Stimulated activated CD8-positive, alpha-beta memory T cell treated with anti-CD3 and anti-CD28 coated beads, Interleukin-15, amount 100 ng/mL, for 4 hours (primary cell): ENCODE data around the gene PLEKHA7.

Source experiments
- DNase-seq, 2 donors: peaks; one replicate each; pipeline ENCODE4 v3.0.0-alpha.2; 2020; ENCODE audit warnings: low read depth in 2 of 2

Gene PLEKHA7

DNA sequence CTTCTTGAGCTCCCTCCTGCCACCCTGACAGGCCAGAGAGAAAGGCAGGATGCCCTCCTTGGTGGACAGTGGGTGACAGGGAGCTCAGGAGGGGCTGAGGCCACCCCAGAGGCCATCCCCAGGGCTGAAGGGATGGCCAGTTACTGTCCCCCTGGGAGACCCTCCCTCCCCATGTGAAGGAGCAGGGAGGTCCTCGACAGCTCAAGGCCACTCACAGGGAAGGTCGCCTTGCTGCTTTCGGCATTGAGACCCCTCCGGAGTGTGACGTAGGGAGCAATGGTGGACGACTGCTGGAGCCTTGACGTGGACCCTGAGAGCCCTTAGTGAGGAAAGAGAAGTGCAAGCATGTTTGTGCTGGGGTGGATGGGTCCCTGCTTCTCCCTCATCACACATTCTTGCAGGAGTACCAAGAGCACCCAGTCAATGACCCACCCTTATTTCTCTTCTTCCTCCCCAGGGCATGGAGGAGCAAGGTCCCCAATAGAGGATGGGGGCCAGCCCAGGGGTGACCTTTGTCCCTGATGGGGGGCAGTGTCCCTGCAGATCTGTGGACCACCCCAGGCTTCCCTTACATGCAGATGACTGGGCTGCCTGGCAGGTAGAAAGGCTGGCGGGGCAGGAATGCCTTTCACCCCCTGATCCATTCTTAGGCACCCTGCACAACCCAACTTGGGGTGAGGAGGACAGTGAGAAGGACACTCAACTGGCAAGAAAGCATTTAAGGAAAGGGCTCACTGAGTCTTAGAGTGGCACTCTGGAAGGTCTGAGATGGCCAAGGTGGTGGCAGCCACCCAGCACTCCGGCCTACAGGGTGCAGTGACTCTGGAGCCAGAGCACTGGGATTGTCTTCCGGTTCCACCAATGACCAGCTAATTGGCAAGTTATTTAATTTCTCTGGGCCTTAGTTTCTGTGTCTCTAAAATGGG is 224.4 kb downstream of the PLEKHA7 start:
- DNase-seq = no peak

DNA sequence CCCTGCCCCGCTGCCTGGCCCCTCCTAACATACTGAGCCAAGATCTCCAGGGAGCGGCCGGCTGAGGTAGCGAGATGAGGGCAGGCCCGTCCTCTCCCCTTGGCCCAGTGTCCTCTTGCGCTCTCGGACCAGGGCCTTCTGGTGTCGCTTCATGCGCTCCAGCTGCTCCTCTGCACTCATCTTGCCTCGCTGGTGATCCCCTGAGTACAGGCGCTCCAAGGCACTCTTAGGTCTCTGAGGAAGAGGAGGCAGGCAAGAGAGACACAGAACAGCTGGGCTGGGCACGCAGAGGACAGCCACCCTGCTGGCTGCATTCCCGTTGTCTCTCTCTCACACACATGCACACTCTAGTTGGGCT is 225.2 kb downstream of the PLEKHA7 start:
- no peak for DNase-seq

DNA sequence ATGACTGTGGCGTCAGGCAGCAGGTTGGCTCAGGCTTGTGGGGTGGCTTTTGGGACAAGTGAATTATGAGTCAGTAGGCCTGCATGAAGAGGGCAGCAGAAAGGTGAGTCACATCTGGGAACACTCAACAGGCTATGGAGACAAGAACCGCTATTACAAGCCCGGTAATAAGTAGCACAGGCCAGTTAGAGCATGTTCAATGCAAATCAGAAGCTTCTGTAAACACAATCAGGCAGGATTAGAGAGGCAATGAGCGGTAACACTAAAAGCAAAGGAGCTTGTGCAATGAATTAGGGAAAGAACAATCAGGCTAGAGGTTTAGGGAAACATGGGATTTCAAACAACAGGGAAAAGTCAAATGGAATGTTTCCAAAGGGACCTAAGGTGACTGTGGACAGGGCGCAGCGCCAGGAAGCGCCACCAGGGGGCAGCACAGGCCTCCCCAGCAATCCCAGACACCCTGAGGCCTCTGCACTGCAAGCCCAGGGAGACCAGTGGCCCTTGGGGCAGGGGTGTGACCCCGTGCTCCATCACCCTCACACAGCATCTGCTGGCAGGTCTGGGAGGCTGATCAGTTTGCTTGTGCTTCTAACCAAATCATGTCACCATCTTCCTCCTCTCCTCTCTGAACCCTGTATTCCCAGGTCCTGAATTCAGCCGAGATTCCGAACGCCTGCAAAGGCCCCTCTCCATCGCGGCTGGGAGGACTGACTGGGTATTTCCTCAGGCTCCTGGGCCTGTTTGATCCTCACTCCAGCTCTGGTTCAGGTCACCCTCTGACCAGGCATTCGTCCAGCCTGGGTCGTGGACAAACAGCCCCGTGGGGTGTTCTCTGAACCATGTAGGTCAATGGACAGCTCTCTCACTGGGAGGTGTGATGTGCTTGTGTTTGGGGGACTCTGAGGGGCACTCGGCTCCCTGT is 225.8 kb downstream of the PLEKHA7 start:
- DNase-seq = peak; percentile 2 to 9

DNA sequence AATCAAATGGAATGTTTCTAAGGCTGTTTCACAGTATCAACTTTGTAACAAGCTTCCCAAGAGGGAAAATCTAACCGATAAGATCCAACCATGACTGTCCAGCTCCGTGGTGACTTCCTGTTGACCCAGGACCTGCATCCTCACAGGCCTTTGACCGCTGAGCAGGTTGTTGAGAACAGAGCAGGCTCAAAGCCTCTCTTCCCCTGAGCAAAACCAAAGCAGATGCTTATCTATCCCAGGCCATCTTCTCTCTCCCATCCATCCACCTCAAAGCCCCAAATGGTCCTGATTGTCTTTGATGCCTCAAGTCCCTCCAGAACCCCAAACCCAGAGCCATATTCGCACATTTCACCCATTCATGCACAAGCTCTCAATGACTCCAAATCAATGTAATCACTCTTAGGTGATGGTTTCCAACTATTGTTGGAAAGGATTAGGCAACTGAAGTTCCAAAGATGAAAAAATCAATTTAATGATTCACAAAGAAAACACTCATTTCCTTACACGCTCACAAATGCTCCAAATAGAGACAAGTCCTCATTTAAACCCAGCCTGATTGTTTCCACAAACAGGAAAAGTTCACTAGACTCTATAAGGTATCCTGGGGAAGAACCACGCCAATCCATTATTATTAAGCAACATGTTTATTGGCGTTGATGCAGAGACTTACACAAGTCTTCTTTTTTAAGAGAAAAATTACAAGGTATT is 227.0 kb downstream of the PLEKHA7 start:
- DNase-seq = no peak

DNA sequence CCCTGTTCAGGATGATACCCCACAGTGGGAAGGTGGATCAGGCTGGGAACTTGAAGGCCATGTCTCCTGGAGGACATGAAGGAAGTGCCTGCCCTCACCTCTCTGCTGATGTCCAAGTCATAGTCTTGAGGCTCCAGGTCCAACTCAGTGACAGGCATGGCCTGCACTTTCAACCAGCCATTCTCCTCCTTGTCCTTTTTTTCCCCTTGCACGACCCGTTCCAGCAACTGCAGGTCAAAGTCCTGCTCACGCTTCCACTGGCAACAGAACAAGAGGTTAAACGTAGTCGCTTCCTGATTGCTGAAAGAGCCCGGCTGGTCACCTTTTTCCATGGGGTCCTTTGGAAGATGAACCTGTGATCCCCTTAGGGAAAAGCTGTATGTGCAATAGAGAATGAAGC is 228.1 kb downstream of the PLEKHA7 start:
- DNase-seq = no peak

DNA sequence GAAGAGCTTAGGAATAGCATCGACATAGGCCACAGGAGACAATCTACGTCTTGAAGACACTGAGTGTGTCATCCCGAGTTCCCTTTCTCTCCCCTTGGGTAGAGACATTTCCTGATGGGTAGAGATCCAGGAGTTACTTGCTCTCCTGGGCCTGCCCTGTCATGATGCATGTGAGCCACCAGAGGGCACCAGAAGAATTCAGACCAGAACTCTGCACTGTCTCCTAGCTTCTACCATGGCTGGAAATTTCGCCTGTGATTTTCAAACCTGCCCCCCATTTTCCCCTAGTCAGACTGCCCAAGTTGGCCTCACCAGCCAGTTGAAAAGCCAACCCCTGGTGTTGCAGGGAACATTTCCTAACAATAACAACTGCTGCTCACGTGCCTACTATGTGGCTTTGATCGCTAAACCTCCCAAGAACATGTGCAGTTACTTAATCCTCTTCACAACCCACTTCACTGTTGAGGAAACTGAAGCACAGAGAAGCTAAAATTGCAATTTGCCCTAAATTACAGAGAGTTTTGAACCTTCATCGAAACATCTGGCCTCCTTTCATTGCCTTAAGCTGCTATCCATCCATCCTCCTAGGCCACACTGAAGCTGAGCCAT is 228.6 kb downstream of the PLEKHA7 start:
- peak in 1 of 2 donors; percentile 23 for DNase-seq

DNA sequence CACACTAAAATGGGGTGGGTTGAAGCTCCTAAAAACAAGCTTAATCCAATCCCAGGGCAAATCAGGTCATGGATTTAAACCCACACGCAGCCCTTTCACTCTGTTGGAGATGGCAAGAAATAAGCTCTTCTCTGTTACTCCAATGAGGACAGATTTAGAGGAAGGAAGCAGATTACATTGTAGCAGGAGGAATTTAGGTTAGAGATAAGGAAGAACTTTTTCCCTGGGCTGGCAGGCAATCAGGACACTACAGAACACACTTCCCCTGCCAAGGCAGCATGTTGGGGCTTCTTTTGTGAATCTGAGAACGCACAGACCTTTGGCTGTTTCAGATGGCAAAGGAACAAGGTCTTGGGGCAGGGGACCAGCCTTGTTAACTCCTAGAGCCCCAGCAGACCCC is 229.5 kb downstream of the PLEKHA7 start:
- DNase-seq = no peak

DNA sequence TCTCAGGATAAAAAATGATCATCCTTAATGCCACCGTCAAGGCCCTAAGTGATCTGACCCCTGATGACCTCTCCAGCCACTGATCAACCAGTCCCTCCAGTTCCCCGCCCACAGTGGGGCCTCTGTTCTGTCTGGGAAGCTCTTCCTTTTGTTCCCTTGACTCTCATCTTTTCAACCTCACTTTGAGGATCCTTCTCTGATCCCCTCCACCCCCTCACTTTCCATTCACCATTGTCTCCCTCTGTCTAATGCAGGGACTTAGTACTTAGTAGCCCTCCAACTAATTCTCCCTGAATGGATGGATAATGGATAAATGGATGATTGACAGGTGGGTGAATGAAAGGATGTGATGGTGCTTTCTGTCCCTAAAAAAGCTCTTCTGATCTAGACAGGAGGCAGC is 230.1 kb downstream of the PLEKHA7 start:
- no peak for DNase-seq

DNA sequence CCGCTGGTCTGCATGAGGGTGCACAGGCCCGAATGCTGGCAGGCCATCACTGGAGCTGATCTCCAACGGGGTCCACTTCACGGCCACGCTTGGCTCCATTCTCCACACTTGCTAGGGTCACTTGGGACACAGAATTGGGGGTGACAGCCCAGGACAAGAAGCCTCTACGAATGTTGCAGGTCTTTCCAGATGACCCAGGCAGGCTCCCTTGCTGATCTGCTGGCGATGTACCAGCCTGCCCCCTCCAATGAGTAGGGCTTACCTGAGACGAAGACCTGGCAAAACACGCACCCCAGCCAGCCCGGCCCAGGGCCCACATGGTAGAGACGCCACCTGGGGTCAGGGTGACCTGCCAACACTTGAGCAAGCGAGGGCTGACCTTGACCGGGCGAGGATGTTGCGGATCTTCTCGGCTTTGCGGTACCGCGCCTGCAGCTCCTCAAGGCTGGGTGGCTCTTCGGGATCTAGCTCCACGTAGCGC is 230.9 kb downstream of the PLEKHA7 start:
- no peak for DNase-seq

DNA sequence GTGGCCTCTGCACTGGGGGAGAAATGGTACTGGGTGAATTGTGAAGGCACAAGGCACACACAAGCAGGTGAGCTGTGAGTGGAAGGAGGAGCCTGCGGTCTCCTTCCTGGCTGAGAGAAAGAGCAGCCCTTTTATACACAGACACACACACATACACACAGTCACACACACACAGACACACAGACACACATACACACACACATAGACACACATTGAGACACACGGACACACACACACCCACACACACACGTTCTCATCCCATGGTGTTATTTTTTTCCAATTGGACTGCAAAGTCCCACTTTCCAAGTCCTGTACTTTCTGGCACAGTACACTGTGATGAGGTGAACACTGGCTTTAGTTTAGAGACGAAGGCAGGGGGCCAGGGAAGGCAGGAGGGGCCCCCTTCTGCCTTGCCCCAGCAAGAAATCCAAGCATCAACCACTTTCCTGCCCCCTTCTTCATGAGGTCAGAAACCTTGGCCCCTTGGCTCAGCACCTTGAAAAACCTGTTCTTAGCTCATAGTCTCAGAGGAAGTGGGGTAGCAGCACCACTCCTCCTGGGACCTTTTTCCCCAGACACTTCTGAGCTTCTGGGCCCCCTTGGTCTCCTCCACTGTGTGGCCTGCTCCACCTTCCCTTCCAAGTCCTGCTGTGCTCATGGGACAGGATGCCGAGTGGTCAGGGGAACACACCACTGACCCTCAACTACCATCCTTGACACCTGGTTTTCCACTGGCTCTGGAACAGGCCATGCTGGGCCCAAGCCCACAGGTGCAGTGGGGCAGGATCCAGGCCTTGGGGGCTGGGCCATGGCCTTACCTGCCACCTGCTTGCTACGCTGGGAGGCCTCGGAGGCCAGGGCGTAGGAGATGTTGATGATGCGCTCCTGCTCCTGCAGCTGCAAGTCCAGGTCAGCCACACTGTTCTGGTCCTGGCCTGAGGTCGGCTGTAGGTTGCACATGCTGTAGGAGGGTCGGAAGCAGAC is 232.0 kb downstream of the PLEKHA7 start:
- DNase-seq = no peak

DNA sequence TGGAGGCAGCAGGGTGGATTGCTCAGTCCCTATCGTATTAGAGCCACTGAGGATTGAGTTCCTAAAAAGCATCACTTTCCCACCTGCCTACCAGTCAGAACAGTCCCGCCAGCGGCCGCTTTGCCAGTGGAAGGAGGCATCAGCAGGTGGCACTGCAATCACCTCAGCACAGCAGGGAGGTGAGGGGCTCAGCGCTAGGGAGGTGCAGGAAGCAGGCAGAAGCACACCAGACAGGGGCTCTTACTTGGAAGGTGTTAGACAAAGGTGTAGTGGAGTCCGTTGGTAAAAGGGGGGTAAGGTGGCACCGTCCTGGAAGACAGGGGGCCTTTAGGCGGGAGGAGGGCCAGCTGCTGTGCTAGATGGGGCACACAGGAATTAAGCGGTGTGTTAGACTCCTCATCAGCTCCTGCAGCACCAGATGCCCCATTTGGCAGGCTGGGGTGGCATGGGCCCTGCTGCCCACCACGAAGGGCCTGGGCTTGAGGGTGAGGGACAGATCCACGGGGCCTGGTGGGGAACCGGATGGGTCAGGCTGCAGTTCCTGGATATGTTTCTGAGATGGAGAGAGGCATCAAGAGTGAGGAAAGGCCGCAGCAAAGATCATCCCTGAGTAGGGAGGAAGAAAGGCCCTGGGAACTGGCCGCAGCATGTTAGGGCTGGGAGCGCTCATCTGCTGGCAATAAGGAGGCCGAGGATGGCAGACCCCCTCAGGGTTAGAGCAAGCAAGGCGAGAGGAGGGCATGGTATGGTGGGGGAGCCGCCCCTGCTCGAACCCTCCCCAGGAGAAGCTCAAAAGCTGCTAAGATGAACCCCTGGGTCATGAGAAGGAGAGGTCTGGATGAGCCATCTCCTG is 233.3 kb downstream of the PLEKHA7 start:
- DNase-seq = no peak

DNA sequence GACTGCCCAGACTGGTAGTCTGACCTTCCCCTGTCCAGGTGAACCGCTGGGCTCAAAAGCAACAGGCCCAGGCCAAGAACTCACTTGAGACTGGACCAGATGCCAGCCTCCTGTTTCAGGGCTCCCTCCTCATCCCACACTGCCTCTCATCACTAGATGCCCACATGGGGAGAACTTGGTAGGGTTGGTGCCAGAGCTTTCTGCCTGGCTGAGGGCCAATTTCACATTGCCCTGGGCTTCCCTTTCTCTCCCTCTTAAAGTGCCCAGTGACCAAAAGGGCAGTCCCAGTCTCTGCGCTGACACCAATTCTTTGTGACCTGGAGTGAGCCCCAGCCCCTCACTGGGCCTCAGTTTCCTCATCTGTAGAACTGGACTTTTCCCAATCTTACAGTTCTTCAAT is 234.1 kb downstream of the PLEKHA7 start:
- no peak for DNase-seq

DNA sequence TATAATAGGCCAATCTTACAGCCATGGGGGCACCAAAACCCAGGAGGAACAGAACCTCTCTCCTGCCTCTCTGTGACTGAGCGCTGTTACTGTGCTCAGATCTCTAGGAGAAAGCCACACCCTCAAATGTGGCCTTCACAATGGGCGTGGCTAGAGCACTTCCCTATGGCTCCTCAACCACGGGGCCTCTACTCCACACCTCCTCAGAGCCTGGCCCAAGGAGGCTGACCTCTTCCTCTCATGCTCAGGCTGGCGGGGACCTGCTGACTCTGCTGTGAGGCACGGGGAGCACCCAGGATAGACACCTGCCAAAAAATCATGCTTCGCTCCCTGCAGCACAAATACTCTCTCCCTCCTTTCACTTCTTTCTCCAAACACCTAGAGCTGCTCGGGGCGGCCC is 234.8 kb downstream of the PLEKHA7 start:
- no peak for DNase-seq

DNA sequence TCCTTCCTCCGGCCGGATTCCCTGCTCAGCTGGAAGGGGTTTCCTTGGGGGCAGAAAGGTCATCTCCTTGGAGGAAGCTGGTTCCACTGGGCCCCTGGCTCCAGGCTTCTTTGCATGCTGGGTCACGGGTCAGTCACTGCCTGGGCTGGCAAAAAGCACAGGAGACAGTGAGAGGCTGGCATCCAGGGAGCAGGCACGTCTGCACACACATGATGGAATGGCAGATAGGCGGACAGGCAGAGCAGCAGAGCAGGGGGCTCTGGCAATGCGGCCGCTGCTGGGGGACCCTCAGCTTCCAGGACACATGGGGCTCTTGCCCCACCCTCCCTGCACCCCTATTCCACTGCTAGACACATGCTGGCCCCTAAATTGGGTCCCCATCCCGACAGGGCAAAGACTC is 235.3 kb downstream of the PLEKHA7 start:
- DNase-seq = no peak

DNA sequence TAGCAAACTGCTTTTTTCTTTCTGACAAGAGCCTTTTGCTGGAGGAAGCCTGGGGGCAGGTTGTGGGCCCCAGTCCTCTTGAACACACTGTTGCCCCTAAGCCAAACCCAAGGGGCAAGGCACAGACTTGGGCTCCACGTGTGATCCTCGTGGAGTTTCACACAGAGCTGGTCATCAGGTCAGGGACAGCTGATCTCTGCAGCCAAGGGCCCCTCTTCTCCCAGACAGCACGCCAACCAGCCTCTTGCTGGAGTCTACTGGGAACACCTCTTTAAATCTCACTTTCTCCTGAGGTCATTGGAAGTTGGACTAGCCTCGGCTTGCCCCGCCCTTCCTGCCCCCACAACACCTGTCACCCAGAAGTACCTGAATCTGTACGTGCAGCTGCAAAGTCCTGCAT is 235.9 kb downstream of the PLEKHA7 start:
- no peak for DNase-seq

DNA sequence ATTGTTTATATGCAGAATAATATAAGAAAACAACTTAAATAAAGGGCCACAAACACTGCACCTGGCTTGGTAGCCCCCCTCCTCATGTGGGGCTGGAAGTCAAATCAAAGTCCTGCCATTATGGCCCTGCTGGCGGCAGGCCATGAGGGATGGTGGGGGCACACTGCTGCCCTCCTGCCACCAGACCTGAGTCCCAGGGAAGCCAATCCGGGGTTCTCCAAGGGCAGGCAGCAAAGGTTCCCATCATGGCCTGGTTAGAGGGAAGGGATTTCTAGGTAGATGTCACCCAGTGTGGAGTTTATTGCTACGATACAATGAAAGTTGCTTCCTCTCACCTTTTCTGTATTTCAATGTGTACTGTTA is 236.6 kb downstream of the PLEKHA7 start:
- no peak for DNase-seq

DNA sequence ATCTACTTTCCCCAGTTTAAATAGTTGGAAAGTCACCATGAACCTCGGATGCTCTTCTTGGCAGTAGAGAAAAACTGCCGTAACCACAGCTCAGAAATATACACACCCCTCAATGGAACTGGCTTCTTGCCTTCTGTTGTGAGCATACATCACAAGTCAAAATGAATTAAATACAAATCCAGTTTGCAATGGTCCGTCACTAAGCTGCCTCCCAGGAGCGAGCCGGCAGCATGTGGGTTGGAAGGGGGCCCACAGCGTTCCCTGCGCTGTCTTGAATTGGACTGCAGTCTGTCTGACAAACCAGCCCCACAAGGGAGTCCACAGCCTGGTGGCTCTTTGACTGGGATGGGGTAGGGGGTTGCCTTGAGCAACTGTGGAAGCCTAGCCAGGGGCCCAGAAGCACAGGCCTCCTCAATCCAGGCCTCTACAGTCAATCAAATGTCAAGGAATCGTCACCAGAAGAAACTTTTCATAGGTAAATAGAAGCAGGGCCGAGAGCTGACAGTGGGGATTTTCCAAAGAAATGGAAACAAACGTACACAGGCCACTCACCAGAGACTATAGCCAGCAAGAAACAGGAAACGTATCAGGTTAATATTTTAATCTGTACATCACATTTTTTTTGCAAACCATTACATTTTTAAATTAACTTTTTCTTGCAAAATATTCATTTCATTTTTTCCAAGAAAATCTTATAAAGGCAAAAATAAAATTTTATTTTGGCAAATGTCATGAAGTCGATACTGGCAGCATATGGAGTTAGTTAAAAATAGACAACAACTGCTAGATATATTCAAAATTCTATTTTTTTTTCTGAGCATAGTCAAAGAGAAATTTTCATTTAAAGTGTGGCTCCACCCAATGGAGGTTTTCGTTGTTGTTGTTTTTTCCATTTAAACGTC is 237.3 kb downstream of the PLEKHA7 start:
- no peak for DNase-seq

DNA sequence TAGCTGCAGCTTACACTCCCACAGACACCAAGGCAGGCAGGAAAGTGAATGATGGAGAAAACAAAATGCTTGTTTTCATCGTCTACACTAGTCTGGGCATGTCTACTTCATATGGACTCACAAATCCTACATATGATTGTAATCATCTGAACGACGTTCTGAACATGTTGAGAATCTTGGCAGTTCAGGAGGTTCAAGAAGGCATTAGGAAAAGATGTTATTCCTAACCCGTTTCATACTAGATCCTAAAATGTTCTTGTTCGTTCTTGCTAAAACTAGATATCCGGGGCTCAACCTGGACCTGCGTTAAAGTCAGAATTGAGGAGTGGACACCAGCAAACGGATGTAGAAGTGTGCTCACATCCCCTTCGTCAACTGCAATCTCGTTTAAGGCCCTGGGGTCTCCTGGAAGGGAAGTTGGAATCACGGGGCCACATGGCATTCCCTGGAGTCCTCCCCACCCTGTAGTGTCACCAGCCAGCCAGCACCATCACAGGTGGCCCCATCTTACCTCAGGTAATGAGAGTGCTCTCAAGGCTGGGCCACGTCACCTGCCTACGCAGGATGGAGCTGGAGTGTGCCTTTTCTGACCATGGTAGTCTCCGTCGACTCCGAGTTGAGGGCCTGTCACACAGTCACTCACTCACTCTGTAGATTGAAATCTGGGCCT is 238.5 kb downstream of the PLEKHA7 start:
- DNase-seq = no peak
